ENCODE results near the gene DENND6B.

GRCh38 chr22:50281384-50281760 is 45.4 kb downstream of the DENND6B start:
- TF ChIP-seq NFRKB (IDR thresholded peaks at IDR 0.05) (no peak), SP1 (IDR thresholded peaks at IDR 0.05) (no peak), ELF4 (IDR thresholded peaks at IDR 0.05) (no peak), FOXA1 (IDR thresholded peaks at IDR 0.05) (no peak), SUZ12 (IDR thresholded peaks at IDR 0.05) (no peak), BHLHE40 (IDR thresholded peaks at IDR 0.05; ENCODE audit: borderline replicate concordance) (no peak), ARNT (IDR thresholded peaks at IDR 0.05) (no peak), FOXM1 (IDR thresholded peaks at IDR 0.05; ENCODE audit: borderline replicate concordance) (no peak), HDGF (IDR thresholded peaks at IDR 0.05; ENCODE audit: borderline replicate concordance) (no peak), CTBP1 (IDR thresholded peaks at IDR 0.05; ENCODE audit: borderline replicate concordance) (no peak), L3MBTL2 (conservative IDR thresholded peaks at IDR 0.05) (no peak), ZNF384 (IDR thresholded peaks at IDR 0.05) (no peak), LEF1 (IDR thresholded peaks at IDR 0.05; ENCODE audit: borderline replicate concordance) (no peak), TARDBP (IDR thresholded peaks at IDR 0.05) (no peak)
